Activated CD4-positive, alpha-beta T cell treated with anti-CD3 and anti-CD28 coated beads, Interleukin-2, Interleukin-6, amounts not matched to agents 100 ng/mL and 50 ng/mL, durations not matched to agents 16 hours and 8 hours (primary cell): Measurements from ENCODE around the gene APBA1.

Experiments used
- DNase-seq: peaks from one replicate; pipeline ENCODE4 v3.0.0-alpha.2; 2020

APBA1 gene

GRCh38 chr9:69655065-69655464 is 17.1 kb downstream of the APBA1 start:
- DNase-seq, result no peak

- no peak for DNase-seq
These were observed 18.9 kb downstream of the APBA1 start for GRCh38 chr9:69653261-69653660.

GRCh38 chr9:69649566-69650250 is 22.5 kb downstream of the APBA1 start:
- no peak for DNase-seq

- no peak for DNase-seq
These were observed 24.4 kb downstream of the APBA1 start for GRCh38 chr9:69647804-69648203.

- DNase-seq, result no peak
These were observed 25.4 kb downstream of the APBA1 start for GRCh38 chr9:69646810-69647209.

GRCh38 chr9:69645488-69645887 is 26.7 kb downstream of the APBA1 start:
- DNase-seq, result no peak

- no peak for DNase-seq
These were observed 29.1 kb downstream of the APBA1 start for GRCh38 chr9:69643098-69643497.

GRCh38 chr9:69637817-69638200 is 34.4 kb downstream of the APBA1 start:
- DNase-seq, result no peak

- DNase-seq, result no peak
These were observed 34.9 kb downstream of the APBA1 start for GRCh38 chr9:69637193-69637816.

- no peak for DNase-seq
These were observed 38.5 kb downstream of the APBA1 start for GRCh38 chr9:69633716-69634115.

GRCh38 chr9:69632768-69633167 is 39.4 kb downstream of the APBA1 start:
- DNase-seq, result no peak

GRCh38 chr9:69627281-69627680 is 44.9 kb downstream of the APBA1 start:
- no peak for DNase-seq

GRCh38 chr9:69623276-69623675 is 48.9 kb downstream of the APBA1 start:
- DNase-seq, result no peak

GRCh38 chr9:69622676-69623075 is 49.5 kb downstream of the APBA1 start:
- DNase-seq, result no peak

GRCh38 chr9:69621730-69622460 is 50.3 kb downstream of the APBA1 start:
- DNase-seq, result no peak

GRCh38 chr9:69620731-69621130 is 51.4 kb downstream of the APBA1 start:
- no peak for DNase-seq

- no peak for DNase-seq
These were observed 52.9 kb downstream of the APBA1 start for GRCh38 chr9:69619233-69619632.

- DNase-seq, result no peak
These were observed 55.2 kb downstream of the APBA1 start for GRCh38 chr9:69617006-69617405.

- DNase-seq, result no peak
These were observed 56.3 kb downstream of the APBA1 start for GRCh38 chr9:69615880-69616279.

GRCh38 chr9:69611221-69611620 is 61.0 kb downstream of the APBA1 start:
- DNase-seq, result no peak

GRCh38 chr9:69609156-69609555 is 63.0 kb downstream of the APBA1 start:
- DNase-seq, result no peak

GRCh38 chr9:69606089-69606488 is 66.1 kb downstream of the APBA1 start:
- no peak for DNase-seq

- DNase-seq, result no peak
These were observed 66.8 kb downstream of the APBA1 start for GRCh38 chr9:69605406-69605805.

GRCh38 chr9:69604568-69605219 is 67.5 kb downstream of the APBA1 start:
- DNase-seq, result no peak
